K562 treated with DMSO at 1 percent for 12 hours (cell line): ENCODE results near the gene SEPHS1. TPM values are rescaled to one million over a fixed set of nuclear protein-coding genes. Genes with fewer than 3 reads are reported as not detected.

Source experiments
- total RNA-seq: library from RNA; unstranded; fragments of 300-600 nt; gene quantifications from 2 replicates; pipeline ENCODE4 v1.2.3, GENCODE V29; 2022; ENCODE audit not compliant: insufficient read depth

The SEPHS1 gene
- total RNA-seq: 15.9 and 32.3 TPM in 2 replicates

GRCh38 chr10:13348216-13349017 lies at the start of gene SEPHS1:
Gene SEPHS1 (minus strand): TSS chr10:13348293. CDS start chr10:13344950, 3,343 bp downstream.

GRCh38 chr10:13299437-13300287 lies 48.4 kb downstream of the SEPHS1 start, which contains the start of gene PHYH:
Gene PHYH (minus strand): TSS chr10:13300064. CDS start chr10:13300042, 22 bp downstream.

Other genes with a start within 250 kb of the SEPHS1 start
- gene OPTN, start 248.1 kb downstream of the SEPHS1 start, total RNA-seq: 17.6 and 31.2 TPM in 2 replicates
- gene MCM10, start 186.7 kb downstream of the SEPHS1 start, total RNA-seq: 8.3 and 22.2 TPM in 2 replicates
- gene UCMA, start 113.9 kb downstream of the SEPHS1 start, total RNA-seq: not detected in 2 replicates
- 7.0 and 11.2 TPM in 2 replicates for gene PHYH, start 48.2 kb downstream of the SEPHS1 start, total RNA-seq
- gene BEND7, start 180.7 kb upstream of the SEPHS1 start, total RNA-seq: 1.5 and 8.3 TPM in 2 replicates
- gene PRPF18, start 238.7 kb upstream of the SEPHS1 start, total RNA-seq: 10.5 and 15.0 TPM in 2 replicates